Stimulated activated CD4-positive, alpha-beta T cell treated with anti-CD3 and anti-CD28 coated beads, Interleukin-2, amount 100 ng/mL, for 4 hours (primary cell): ENCODE data around the gene GPR62.
A peak's percentile ranks its signal among the peaks of the same experiment; 100 is the strongest.
"Not testable (repeated sequence)": the region's sequence is repeated elsewhere in the genome, so short reads cannot be mapped to it uniquely, and the experiment has no call there.

Source experiments
- DNase-seq: peaks from one replicate; pipeline ENCODE4 v3.0.0-alpha.2; 2020; ENCODE audit warnings: low read depth

The GPR62 gene

DNA sequence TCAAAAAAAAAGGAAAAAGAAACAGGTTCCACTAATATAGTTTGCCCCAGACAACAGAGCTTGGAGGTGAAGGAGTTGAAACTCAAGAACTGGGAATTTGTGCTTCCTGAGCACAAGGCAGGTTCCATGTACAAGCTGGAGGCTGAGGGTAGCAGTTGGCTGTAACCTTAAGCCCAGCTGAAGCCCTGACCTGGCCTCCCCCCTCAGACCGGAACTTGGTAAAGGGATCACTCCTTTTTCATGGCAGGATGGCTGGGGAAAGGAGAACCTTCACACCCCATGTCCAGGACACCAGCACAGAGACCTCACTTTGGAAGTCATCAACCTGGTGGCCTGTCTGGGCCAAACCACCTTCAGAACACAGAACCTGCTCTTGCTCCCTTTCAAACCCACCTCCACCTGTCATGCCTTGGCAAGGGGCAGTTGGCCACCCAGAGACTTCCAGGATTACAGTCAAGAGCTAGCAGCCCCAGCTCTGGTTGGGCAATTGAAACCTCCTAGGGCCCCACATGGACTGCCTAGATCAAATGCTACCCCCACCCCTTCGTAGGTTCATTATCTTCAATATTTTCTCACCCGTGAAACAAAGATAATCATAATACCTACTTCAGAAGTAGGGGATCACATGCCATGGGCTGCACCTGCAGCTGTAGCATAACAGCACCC lies 37.0 kb downstream of the GPR62 start:
- no peak for DNase-seq

- not testable (repeated sequence) for DNase-seq
Observed at GRCh38 chr3:51993657-51994056, 38.5 kb downstream of the GPR62 start.

GRCh38 chr3:51994530-51994929 lies 39.3 kb downstream of the GPR62 start:
- DNase-seq: no peak

GRCh38 chr3:51995346-51996163 lies 40.4 kb downstream of the GPR62 start, which contains the start of gene RPL29:
TSS of gene RPL29 (minus strand) at chr3:51995895. CDS start at chr3:51995461, 434 bp downstream.
- peak; percentile 86 for DNase-seq

DNA sequence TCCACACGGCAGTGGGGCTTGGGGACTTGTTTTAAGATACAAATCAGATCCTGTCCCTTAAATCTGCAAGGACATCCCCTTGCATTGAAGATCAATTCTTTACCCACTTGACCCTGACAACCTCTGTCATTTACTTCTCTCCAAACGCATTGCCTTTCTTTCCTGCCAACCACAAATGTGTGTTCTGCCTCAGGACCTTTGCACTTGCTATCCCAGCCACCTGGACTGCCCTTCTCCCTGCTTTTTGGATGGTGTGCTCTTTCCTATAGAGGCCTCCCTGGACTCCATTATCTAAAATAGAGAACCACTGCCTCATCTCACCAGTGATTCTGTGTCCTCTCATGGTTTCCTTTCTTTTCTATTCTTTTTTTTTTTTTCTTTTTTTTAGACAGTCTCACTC lies 42.0 kb downstream of the GPR62 start:
- DNase-seq: no peak

GRCh38 chr3:51997935-51998596 lies 42.9 kb downstream of the GPR62 start:
- DNase-seq: no peak

DNA sequence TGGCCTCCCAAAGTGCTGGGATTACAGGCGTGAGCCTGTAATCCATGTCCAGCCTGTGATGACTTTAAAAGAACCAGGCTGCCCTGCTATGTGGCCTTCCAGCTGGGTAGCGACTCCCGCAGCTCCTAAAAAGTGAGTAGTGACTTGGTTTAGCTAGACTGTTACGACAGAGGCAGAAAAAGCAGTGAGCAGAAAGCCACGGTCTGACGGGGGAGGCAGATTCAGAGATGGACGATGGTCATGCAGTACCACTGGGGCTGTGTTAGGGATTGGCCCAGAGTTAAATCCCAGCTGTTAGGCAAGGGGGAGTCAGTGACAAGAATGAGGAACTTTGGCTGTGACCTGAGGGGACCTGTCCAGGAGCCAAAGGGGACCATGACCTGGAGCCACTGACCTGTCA lies 43.6 kb downstream of the GPR62 start:
- no peak for DNase-seq

GRCh38 chr3:51999846-52000245 lies 44.7 kb downstream of the GPR62 start:
- no peak for DNase-seq

GRCh38 chr3:52001443-52001974 lies 46.3 kb downstream of the GPR62 start:
- DNase-seq: peak; percentile 68

- DNase-seq: no peak
Observed at GRCh38 chr3:52002748-52003147, 47.6 kb downstream of the GPR62 start.

DNA sequence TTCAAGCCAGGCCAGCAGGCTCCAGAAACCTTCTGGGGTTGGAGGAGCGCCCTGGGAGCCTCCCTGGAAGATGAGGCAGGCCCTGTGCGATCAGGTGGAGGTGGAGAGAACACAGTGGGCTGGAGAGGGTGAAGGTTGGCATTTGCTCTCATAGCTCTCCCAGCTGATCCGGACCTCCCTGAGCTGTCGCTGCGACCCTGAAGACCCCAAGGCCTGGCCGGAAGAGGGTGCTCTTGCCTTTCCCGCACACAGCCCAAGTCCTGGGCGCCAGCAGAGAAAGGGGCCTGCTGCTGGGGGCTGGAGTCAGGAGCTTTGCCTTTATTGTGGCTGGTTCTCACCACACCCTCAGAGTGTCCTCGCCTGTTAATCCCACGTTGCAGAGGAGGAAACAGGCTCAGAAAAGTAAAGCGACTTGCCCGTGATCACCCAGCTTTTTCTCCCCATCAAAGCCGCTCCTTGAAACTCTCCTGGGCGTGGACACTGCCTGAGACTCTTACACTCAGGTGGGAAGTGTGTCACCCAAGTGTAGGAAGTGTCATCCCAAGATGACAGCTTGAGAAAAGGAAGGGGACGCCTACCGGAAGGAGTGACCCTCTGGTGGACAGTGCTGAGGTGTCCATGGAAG lies 49.1 kb downstream of the GPR62 start:
- DNase-seq: no peak

DNA sequence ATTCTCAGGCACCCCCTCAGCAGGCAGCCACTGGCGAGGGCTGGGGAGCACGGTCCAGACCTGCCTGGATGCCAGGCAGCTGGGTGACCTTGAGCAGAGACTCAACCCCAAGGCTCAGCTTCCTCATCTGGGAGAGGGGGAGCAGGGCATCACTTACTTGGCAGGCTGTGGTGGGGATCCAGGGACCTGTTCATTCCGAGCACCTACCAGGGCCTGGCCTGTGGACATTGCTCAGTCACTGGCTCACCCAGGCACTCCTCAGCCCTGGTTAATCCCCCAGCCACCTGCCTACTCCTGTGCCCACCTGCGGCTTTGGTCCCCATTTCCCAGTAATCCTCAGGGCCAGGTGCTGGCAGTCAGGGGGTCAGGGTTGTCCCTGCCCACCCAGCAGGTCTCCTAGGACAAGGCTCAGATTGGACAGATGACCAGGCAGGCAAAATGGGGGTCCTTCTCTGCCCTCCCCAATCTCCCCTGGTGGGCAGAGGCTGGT lies 49.8 kb downstream of the GPR62 start:
- DNase-seq: no peak

- no peak for DNase-seq
Observed at GRCh38 chr3:52005571-52005986, 50.4 kb downstream of the GPR62 start.

- no peak for DNase-seq
Observed at GRCh38 chr3:52006017-52006819, 51.0 kb downstream of the GPR62 start.

DNA sequence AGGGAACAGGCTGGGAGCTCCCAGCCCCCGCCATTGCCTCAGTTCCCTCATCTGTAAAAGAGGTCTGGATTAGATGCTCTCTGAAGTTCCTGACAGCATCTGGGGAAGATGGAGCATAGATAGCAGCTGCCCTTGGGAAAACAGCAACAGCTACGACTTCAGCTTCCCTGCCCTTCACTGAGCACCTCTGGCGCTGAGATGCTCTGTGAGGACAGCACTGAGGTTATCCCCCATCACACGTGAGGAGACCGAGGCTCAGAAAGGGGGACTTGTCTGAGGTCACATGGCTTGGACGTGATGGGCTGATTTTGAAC lies 51.6 kb downstream of the GPR62 start:
- DNase-seq: no peak
